TTC549 (cell line): ENCODE measurements around the gene MPDZ.

Experiments
- FAIRE-seq: peaks from 2 replicates; lab custom pipeline; 2012; peaks lifted over from hg19 to GRCh38; lab: Jason Lieb, UNC

MPDZ gene

GRCh38 chr9:13071921-13072320 is 207.6 kb downstream of the MPDZ start:
- FAIRE-seq: no peak

- no peak for FAIRE-seq
Measured at GRCh38 chr9:13070612-13071595, 208.6 kb downstream of the MPDZ start.

- FAIRE-seq: no peak
Measured at GRCh38 chr9:13069498-13069897, 210.0 kb downstream of the MPDZ start.

GRCh38 chr9:13064676-13065075 is 214.8 kb downstream of the MPDZ start:
- FAIRE-seq: no peak

- FAIRE-seq: no peak
Measured at GRCh38 chr9:13063880-13064459, 215.5 kb downstream of the MPDZ start.

- no peak for FAIRE-seq
Measured at GRCh38 chr9:13061390-13061789, 218.1 kb downstream of the MPDZ start.
